HTERT RPE-1 (cell line): ENCODE data around the gene C1orf50.
"Not testable (repeated sequence)": the region's sequence is repeated elsewhere in the genome, so short reads cannot be mapped to it uniquely, and the experiment has no call there.

ENCODE experiments used
- in situ Hi-C: fragments of 300-500 bp; cut with MboI; formaldehyde crosslinking; loops from 4 replicates; pipeline ENCODE4 v1.14.3; 2020; ENCODE audit warnings: low sequenced_read_pairs

C1orf50 gene

GRCh38 chr1:42797979-42798378 lies 30.9 kb downstream of the C1orf50 start:
- in situ Hi-C loops: no loop called here

- in situ Hi-C loops: no loop called here
Measured at GRCh38 chr1:42801832-42802473, 34.9 kb downstream of the C1orf50 start.

- in situ Hi-C loops: no loop called here
Measured at GRCh38 chr1:42806171-42806570, 39.1 kb downstream of the C1orf50 start.

GRCh38 chr1:42806593-42806992 lies 39.5 kb downstream of the C1orf50 start:
- in situ Hi-C loops: no loop called here

GRCh38 chr1:42807056-42807668 lies 40.1 kb downstream of the C1orf50 start:
- in situ Hi-C loops: no loop called here

GRCh38 chr1:42814815-42815214 lies 47.8 kb downstream of the C1orf50 start:
- in situ Hi-C loops: not testable (repeated sequence)

- in situ Hi-C loops: no loop called here
Measured at GRCh38 chr1:42815941-42816584, 49.0 kb downstream of the C1orf50 start.

- in situ Hi-C loops: no loop called here
Measured at GRCh38 chr1:42816585-42817439, 49.8 kb downstream of the C1orf50 start, which contains the start of the genes ERMAP and SVBP. Gene ERMAP, plus strand, starts transcription at chr1:42817122. Its CDS starts 13,327 bp downstream, at chr1:42830449. Gene SVBP, minus strand, starts transcription at chr1:42817397. Its CDS starts 853 bp downstream, at chr1:42816544.

- in situ Hi-C loops: no loop called here
Measured at GRCh38 chr1:42817440-42817767, 50.4 kb downstream of the C1orf50 start.

- in situ Hi-C loops: no loop called here
Measured at GRCh38 chr1:42817976-42818375, 50.9 kb downstream of the C1orf50 start.

- in situ Hi-C loops: no loop called here
Measured at GRCh38 chr1:42820813-42821212, 53.8 kb downstream of the C1orf50 start.

GRCh38 chr1:42821690-42822089 lies 54.6 kb downstream of the C1orf50 start:
- in situ Hi-C loops: no loop called here

- in situ Hi-C loops: no loop called here
Measured at GRCh38 chr1:42822800-42823392, 55.8 kb downstream of the C1orf50 start.

- in situ Hi-C loops: no loop called here
Measured at GRCh38 chr1:42824481-42825035, 57.5 kb downstream of the C1orf50 start.

- in situ Hi-C loops: no loop called here
Measured at GRCh38 chr1:42825036-42825851, 58.2 kb downstream of the C1orf50 start.
